ENCODE results near the gene CMTR1. TPM values are rescaled to one million over a fixed set of nuclear protein-coding genes. Genes with fewer than 3 reads are reported as not detected.

Gene CMTR1
- total RNA-seq, 1 experiment from 2014 or later = 28.7 TPM

DNA sequence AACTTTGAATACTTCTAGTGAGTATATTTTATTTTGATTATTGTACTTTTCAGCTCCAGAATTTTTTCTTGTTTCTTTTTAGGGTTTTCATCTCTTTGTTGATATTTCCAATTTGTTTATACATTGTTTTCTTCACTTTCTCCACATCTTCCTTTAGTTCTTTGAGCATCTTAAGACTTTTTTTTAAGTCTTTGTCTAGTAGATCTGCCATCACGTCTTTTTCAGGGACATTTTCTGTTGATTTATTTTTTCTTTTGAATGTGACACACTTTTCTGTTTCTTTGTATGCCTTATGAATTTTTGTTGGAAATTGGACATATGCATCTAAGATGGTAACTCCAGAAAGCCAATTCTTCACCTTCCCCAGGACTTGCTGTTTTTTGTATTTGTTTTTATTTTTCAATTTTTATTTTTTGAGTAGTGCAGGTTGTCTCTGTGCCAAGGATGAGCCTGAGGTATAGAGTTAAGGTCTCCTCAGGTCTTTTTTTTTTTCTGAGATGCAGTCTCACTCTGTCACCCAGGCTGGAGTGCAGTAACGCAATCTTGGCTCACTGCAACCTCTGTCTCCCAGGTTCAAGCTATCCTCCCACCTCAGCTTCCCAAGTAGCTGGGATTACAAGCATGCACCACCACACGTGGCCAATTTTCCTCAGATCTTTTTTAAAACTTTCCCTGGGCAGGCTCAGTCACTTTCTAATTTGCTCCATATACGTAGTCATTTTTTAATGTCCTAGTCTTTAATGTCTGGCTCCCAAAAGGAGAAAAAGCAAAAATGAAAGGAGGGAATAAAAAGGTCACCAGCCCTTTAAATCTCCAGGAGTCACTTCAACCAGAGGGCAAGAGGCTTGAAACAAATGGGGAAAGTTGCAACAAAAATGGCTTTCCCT, 6.7 kb upstream of the CMTR1 start:
- H3K4me2 ChIP-seq (ENCODE audit: low read depth, low read length, poor library complexity, severe bottlenecking) = no peak overlapping the region
- H3K9me3 ChIP-seq (ENCODE audit: low read length) = no peaks in the 10 kb centered on the region
- no peaks in the 10 kb centered on the region for H3K4me1 ChIP-seq (ENCODE audit: low read length)
- H3K27ac ChIP-seq (ENCODE audit: low read length) = no peak overlapping the region
- H3K27me3 ChIP-seq (ENCODE audit: low read length) = no peaks in the 10 kb centered on the region
- no peaks in the 10 kb centered on the region for H3K9me2 ChIP-seq (replicated peaks; ENCODE audit: insufficient read depth, low read length)
- no peaks in the 10 kb centered on the region for H3K79me2 ChIP-seq (ENCODE audit: low read length)
- no peak overlapping the region for H3K9ac ChIP-seq (ENCODE audit: low read length)
- no peaks in the 10 kb centered on the region for H4K20me1 ChIP-seq (ENCODE audit: insufficient read depth, low read depth, low read length)
- no peak overlapping the region; the same call in 1 of the 2 replicates for H2AFZ ChIP-seq (ENCODE audit: low read length)
- no peak overlapping the region for H3K4me3 ChIP-seq (ENCODE audit: low read length)
- H3K36me3 ChIP-seq (ENCODE audit: insufficient read depth, low read length) = no peaks in the 10 kb centered on the region
- DNase-seq = peak; percentile 11

DNA sequence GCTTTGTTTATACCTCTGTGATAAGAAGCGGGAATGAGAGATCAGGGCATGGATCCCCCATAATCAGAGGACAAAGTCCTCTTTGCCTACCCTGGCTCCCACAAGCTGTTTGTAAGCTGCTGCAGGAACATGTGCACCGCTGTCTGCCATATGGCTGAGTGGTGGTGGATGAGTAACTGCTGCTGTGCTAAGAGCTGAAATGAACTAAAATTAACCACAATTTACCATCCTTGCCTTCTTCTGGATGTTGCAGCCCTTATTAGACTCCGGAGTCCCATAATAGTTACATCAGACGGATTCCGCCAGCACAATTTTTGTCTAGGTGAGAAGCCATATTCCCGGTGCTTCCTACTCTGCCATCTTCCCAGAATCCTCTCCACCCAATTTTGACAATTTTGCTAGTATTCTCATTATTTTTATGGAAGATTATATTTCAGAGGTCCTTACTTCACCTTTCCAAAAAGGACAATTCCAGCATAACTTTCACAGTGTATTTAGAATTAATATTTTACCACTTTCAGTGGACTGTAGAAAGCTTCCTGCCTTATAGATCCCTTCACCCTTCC, 6.0 kb upstream of the CMTR1 start:
- peak; percentile 29 for DNase-seq
- H3K27ac ChIP-seq (ENCODE audit: low read length) = no peak overlapping the region
- no peaks in the 10 kb centered on the region for H3K9me2 ChIP-seq (replicated peaks; ENCODE audit: insufficient read depth, low read length)
- no peaks in the 10 kb centered on the region for H4K20me1 ChIP-seq (ENCODE audit: insufficient read depth, low read depth, low read length)
- no peak overlapping the region for H3K4me3 ChIP-seq (ENCODE audit: low read length)
- no peaks in the 10 kb centered on the region for H3K27me3 ChIP-seq (ENCODE audit: low read length)
- no peaks in the 10 kb centered on the region for H3K4me1 ChIP-seq (ENCODE audit: low read length)
- no peaks in the 10 kb centered on the region for H3K79me2 ChIP-seq (ENCODE audit: low read length)
- H3K9me3 ChIP-seq (ENCODE audit: low read length) = no peaks in the 10 kb centered on the region
- H3K36me3 ChIP-seq (ENCODE audit: insufficient read depth, low read length) = no peaks in the 10 kb centered on the region
- H3K9ac ChIP-seq (ENCODE audit: low read length) = no peak overlapping the region
- H3K4me2 ChIP-seq (ENCODE audit: low read depth, low read length, poor library complexity, severe bottlenecking) = no peak overlapping the region
- no peak overlapping the region; the same call in 1 of the 2 replicates for H2AFZ ChIP-seq (ENCODE audit: low read length)

DNA sequence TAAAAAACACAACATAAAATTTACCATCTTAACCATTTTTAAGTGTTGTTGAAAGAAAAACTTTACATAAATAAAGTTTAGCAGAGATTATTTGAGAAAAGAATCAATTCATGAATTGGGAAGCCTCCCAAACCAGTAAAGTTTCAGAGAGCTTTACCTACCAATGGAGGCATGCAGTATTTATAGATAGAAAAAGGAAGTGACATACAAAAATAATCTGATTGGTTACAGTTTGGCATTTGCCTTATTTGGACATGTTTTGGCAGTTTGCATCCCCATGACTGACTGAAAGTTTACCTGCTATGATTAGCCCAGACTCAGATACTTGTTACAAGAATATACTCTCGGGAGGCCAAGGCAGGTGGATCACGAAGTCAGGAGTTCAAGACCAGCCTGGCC, 3.7 kb upstream of the CMTR1 start:
- H3K4me1 ChIP-seq (ENCODE audit: low read length) = peaks cover 9% of the 10 kb centered on the region
- H3K36me3 ChIP-seq (ENCODE audit: insufficient read depth, low read length) = no peaks in the 10 kb centered on the region
- H3K4me2 ChIP-seq (ENCODE audit: low read depth, low read length, poor library complexity, severe bottlenecking) = no peak overlapping the region
- H3K27me3 ChIP-seq (ENCODE audit: low read length) = no peaks in the 10 kb centered on the region
- DNase-seq = peak; percentile 55
- no peak overlapping the region for H2AFZ ChIP-seq (ENCODE audit: low read length)
- peaks cover 11% of the 10 kb centered on the region for H3K79me2 ChIP-seq (ENCODE audit: low read length)
- H4K20me1 ChIP-seq (ENCODE audit: insufficient read depth, low read depth, low read length) = no peaks in the 10 kb centered on the region; the same call in 1 of the 2 replicates
- H3K9me2 ChIP-seq (replicated peaks; ENCODE audit: insufficient read depth, low read length) = no peaks in the 10 kb centered on the region
- no peak overlapping the region for H3K27ac ChIP-seq (ENCODE audit: low read length)
- no peaks in the 10 kb centered on the region for H3K9me3 ChIP-seq (ENCODE audit: low read length)
- H3K9ac ChIP-seq (ENCODE audit: low read length) = no peak overlapping the region
- H3K4me3 ChIP-seq (ENCODE audit: low read length) = no peak overlapping the region

DNA sequence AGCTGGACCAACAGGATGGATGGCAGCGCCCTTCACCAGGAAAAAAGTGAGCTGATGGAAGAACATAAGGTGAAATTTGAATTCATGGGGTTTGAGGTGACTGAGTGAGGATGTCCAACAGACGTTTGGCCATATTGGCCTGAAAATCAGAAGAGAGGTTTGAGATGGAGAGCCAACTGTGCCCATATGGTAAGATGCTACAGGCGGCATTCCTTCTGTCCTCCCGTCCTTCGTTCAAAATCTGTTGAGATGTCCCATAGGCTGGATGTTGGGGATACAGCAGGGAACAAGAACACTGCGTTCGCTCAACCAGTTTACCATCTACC, 468 bp upstream of the CMTR1 start:
- no peaks in the 10 kb centered on the region; the same call in 1 of the 2 replicates for H3K36me3 ChIP-seq (ENCODE audit: insufficient read depth, low read length)
- H3K79me2 ChIP-seq (ENCODE audit: low read length) = peaks cover 37% of the 10 kb centered on the region
- H3K4me1 ChIP-seq (ENCODE audit: low read length) = peaks cover 21% of the 10 kb centered on the region
- H3K4me2 ChIP-seq (ENCODE audit: low read depth, low read length, poor library complexity, severe bottlenecking) = peak overlapping the region; percentile 89
- peak overlapping the region; percentile 97 for H3K9ac ChIP-seq (ENCODE audit: low read length)
- H3K27ac ChIP-seq (ENCODE audit: low read length) = peak overlapping the region; percentile 49; the same call in 1 of the 2 replicates
- no peaks in the 10 kb centered on the region for H3K27me3 ChIP-seq (ENCODE audit: low read length)
- H2AFZ ChIP-seq (ENCODE audit: low read length) = peak overlapping the region; percentile 98
- H3K9me3 ChIP-seq (ENCODE audit: low read length) = no peaks in the 10 kb centered on the region
- no peaks in the 10 kb centered on the region; the same call in 1 of the 2 replicates for H4K20me1 ChIP-seq (ENCODE audit: insufficient read depth, low read depth, low read length)
- no peaks in the 10 kb centered on the region for H3K9me2 ChIP-seq (replicated peaks; ENCODE audit: insufficient read depth, low read length)
- DNase-seq = no peak
- H3K4me3 ChIP-seq (ENCODE audit: low read length) = peak overlapping the region; percentile 96

DNA sequence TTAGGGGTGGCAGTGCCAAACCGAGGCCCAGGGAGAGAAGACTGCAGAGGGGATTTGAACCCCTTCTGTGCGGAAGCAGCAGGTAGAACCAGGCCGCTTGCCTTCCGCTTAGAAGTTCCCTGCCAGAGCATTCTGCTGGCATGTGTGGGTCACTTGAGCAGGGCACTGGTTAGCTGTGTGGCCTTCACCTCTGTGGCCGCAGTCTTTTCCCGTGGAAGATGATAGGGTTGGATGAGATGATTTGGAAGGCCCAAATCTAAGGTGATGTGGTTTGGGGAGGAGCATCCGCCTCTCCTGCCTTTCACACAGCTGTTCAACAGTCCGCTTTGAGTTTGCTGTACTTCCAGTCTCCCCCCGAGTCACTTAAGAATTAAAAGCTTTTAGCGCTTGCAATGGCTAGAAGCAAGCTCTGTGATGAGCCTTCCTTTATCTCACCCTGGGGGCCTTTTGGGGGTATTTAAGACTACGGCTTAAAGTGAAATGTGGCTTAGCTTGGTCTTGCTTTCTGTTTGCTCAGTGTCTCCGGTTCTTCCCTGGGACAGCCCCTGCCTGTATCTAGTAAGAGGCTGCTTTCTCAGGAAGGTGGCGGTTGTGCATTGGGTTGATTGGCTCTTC, 743 bp downstream of the CMTR1 start:
- DNase-seq = peak; percentile 71
- Histone ChIP-seq H3K36me3 (ENCODE audit: insufficient read depth, low read length) (no peaks in the 10 kb centered on the region; the same call in 1 of the 2 replicates), H3K27me3 (ENCODE audit: low read length) (no peaks in the 10 kb centered on the region), H3K4me3 (ENCODE audit: low read length) (peak overlapping the region; percentile 96), H4K20me1 (ENCODE audit: insufficient read depth, low read depth, low read length) (no peaks in the 10 kb centered on the region; the same call in 1 of the 2 replicates), H3K4me2 (ENCODE audit: low read depth, low read length, poor library complexity, severe bottlenecking) (peak overlapping the region; percentile 89), H3K9me3 (ENCODE audit: low read length) (no peaks in the 10 kb centered on the region), H3K79me2 (ENCODE audit: low read length) (peaks cover 43% of the 10 kb centered on the region), H2AFZ (ENCODE audit: low read length) (peak overlapping the region; percentile 81), H3K4me1 (ENCODE audit: low read length) (peaks cover 21% of the 10 kb centered on the region), H3K9me2 (replicated peaks; ENCODE audit: insufficient read depth, low read length) (no peaks in the 10 kb centered on the region), H3K27ac (ENCODE audit: low read length) (peak overlapping the region; percentile 79), H3K9ac (ENCODE audit: low read length) (peak overlapping the region; percentile 97)

DNA sequence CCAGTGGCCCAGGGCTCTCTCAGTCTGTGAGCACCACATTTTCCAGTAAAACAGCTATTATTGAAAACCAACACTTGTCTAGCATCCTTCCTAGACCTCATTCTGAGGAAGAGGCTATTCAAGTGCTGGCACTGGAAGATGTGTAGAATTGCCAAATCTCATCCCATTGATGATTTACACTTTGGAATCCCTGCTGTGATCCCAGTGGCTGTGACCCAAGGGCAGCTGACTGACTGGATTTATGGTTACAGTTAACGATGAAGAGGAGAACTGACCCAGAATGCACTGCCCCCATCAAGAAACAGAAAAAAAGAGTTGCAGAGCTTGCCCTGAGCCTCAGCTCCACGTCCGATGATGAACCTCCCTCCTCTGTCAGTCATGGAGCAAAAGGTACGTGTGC, 2.4 kb downstream of the CMTR1 start:
- H3K4me3 ChIP-seq (ENCODE audit: low read length) = no peak overlapping the region
- H4K20me1 ChIP-seq (ENCODE audit: insufficient read depth, low read depth, low read length) = no peaks in the 10 kb centered on the region; the same call in 1 of the 2 replicates
- H2AFZ ChIP-seq (ENCODE audit: low read length) = no peak overlapping the region
- H3K9me3 ChIP-seq (ENCODE audit: low read length) = no peaks in the 10 kb centered on the region
- H3K4me2 ChIP-seq (ENCODE audit: low read depth, low read length, poor library complexity, severe bottlenecking) = peak overlapping the region; percentile 89
- H3K9me2 ChIP-seq (replicated peaks; ENCODE audit: insufficient read depth, low read length) = no peaks in the 10 kb centered on the region
- no peaks in the 10 kb centered on the region for H3K27me3 ChIP-seq (ENCODE audit: low read length)
- 0 out of 2 replicates have a peak overlapping the region, but pooled peaks have one; percentile 97 for H3K9ac ChIP-seq (ENCODE audit: low read length)
- DNase-seq = no peak
- peaks cover 57% of the 10 kb centered on the region for H3K79me2 ChIP-seq (ENCODE audit: low read length)
- H3K36me3 ChIP-seq (ENCODE audit: insufficient read depth, low read length) = no peaks in the 10 kb centered on the region; the same call in 1 of the 2 replicates
- peaks cover 21% of the 10 kb centered on the region for H3K4me1 ChIP-seq (ENCODE audit: low read length)
- H3K27ac ChIP-seq (ENCODE audit: low read length) = no peak overlapping the region

DNA sequence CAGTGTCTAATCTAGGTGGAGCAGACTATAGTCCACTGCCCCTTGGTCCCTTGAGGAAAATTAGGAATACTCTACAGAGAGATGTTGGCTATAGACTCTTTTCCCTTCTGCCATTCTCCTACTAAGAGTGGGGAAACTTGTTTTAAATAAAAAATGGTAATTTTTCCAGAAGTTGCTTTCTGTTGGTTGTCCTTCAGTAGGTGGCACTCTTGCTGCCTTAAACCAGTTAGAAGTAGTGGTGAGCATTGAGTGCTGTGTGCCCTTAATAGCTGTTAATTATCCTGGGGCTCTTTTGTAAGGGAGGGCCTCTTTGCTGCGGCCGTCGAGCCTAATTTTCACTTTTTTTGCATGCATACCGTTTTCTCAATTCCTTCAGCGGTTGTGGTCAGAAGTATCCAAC, 2.8 kb downstream of the CMTR1 start:
- H2AFZ ChIP-seq (ENCODE audit: low read length) = no peak overlapping the region
- no peak overlapping the region for H3K4me3 ChIP-seq (ENCODE audit: low read length)
- peaks cover 21% of the 10 kb centered on the region for H3K4me1 ChIP-seq (ENCODE audit: low read length)
- H3K9me2 ChIP-seq (replicated peaks; ENCODE audit: insufficient read depth, low read length) = no peaks in the 10 kb centered on the region
- no peaks in the 10 kb centered on the region; the same call in 1 of the 2 replicates for H3K36me3 ChIP-seq (ENCODE audit: insufficient read depth, low read length)
- H3K9me3 ChIP-seq (ENCODE audit: low read length) = no peaks in the 10 kb centered on the region
- DNase-seq = no peak
- no peaks in the 10 kb centered on the region; the same call in 1 of the 2 replicates for H4K20me1 ChIP-seq (ENCODE audit: insufficient read depth, low read depth, low read length)
- no peak overlapping the region for H3K27ac ChIP-seq (ENCODE audit: low read length)
- H3K9ac ChIP-seq (ENCODE audit: low read length) = no peak overlapping the region
- no peaks in the 10 kb centered on the region for H3K27me3 ChIP-seq (ENCODE audit: low read length)
- no peak overlapping the region for H3K4me2 ChIP-seq (ENCODE audit: low read depth, low read length, poor library complexity, severe bottlenecking)
- H3K79me2 ChIP-seq (ENCODE audit: low read length) = peaks cover 61% of the 10 kb centered on the region

DNA sequence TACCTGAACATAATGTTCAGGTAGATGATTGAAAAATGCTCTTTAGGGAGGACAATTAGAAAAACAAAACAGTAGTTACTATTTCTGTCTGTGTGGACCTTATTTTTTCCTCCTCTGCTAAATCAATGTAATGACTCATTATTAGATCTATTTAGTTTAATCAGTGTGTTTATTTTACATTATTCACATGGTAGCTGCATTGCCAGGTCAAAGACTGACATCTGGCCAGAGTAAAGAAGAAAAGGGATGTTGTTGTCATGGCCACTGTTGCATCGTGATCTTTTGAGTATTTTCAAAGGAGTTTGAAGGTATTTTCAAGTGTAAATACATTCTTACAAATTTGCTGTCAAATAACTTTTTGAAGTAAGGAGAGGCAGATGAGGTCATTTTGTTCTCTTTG, 5.9 kb downstream of the CMTR1 start:
- Histone ChIP-seq H3K27ac (ENCODE audit: low read length) (no peak overlapping the region), H3K27me3 (ENCODE audit: low read length) (no peaks in the 10 kb centered on the region), H3K9ac (ENCODE audit: low read length) (no peak overlapping the region), H3K4me3 (ENCODE audit: low read length) (no peak overlapping the region), H4K20me1 (ENCODE audit: insufficient read depth, low read depth, low read length) (no peaks in the 10 kb centered on the region; the same call in 1 of the 2 replicates), H3K4me2 (ENCODE audit: low read depth, low read length, poor library complexity, severe bottlenecking) (no peak overlapping the region), H3K9me3 (ENCODE audit: low read length) (no peaks in the 10 kb centered on the region), H2AFZ (ENCODE audit: low read length) (no peak overlapping the region), H3K79me2 (ENCODE audit: low read length) (peaks cover 70% of the 10 kb centered on the region), H3K9me2 (replicated peaks; ENCODE audit: insufficient read depth, low read length) (no peaks in the 10 kb centered on the region), H3K36me3 (ENCODE audit: insufficient read depth, low read length) (peaks cover 10% of the 10 kb centered on the region; the same call in 1 of the 2 replicates), H3K4me1 (ENCODE audit: low read length) (peaks cover 23% of the 10 kb centered on the region)
- DNase-seq = no peak

All from Karpas-422 (cell line).